Neuronal stem cell (in vitro differentiated cells): Measurements from ENCODE around the gene TMEM74B.
A peak's percentile ranks its signal among the peaks of the same experiment; 100 is the strongest.

Source experiments
- DNase-seq: peaks from one replicate; pipeline ENCODE4 v3.0.0-alpha.2; 2013; ENCODE audit warnings: low spot score
- H2AFZ ChIP-seq: one replicate; pipeline ENCODE4 v1.6.1; 2013; ENCODE audit warnings: mild to moderate bottlenecking, low read length, inconsistent platforms
- H2AK5ac ChIP-seq: 2 replicates; pipeline ENCODE4 v1.6.1; 2013; ENCODE audit warnings: low read depth, mild to moderate bottlenecking, inconsistent platforms, low read length, moderate library complexity, mixed read lengths
- H2BK120ac ChIP-seq: 2 replicates; pipeline ENCODE4 v1.6.1; 2013; ENCODE audit warnings: low read depth, mild to moderate bottlenecking, inconsistent platforms, low read length, moderate library complexity, mixed read lengths
- H2BK12ac ChIP-seq: one replicate; pipeline ENCODE4 v1.6.1; 2013; ENCODE audit warnings: low read length, inconsistent platforms
- H2BK15ac ChIP-seq: 2 replicates; pipeline ENCODE4 v1.6.1; 2013; ENCODE audit warnings: mild to moderate bottlenecking, low read length, inconsistent platforms, mixed read lengths
- H2BK5ac ChIP-seq: one replicate; pipeline ENCODE4 v1.6.1; 2013; ENCODE audit warnings: inconsistent platforms, mild to moderate bottlenecking, low read length, moderate library complexity
- H3K14ac ChIP-seq: one replicate; pipeline ENCODE4 v1.6.1; 2013; ENCODE audit warnings: low read length, inconsistent platforms
- H3K18ac ChIP-seq: 2 replicates; pipeline ENCODE4 v1.6.1; 2013; ENCODE audit warnings: low read length, inconsistent platforms
- H3K23ac ChIP-seq: 2 replicates; pipeline ENCODE4 v1.6.1; 2013; ENCODE audit warnings: low read depth, mild to moderate bottlenecking, mixed read lengths, low read length, inconsistent platforms; ENCODE audit not compliant: poor library complexity
- H3K27ac ChIP-seq: replicated peaks from 3 replicates; pipeline ENCODE4 v1.5.1; 2013; ENCODE audit warnings: low read length, inconsistent platforms
- H3K27me3 ChIP-seq, 3 experiments: 2 replicates each; pipeline ENCODE4 v1.6.1; 2013; ENCODE audit warnings: low read length in 3 of 3, mild to moderate bottlenecking in 2 of 3, inconsistent platforms in 1 of 3, low read depth in 1 of 3, mixed read lengths in 1 of 3, moderate library complexity in 1 of 3; ENCODE audit not compliant: control insufficient read depth in 3 of 3, insufficient read depth in 3 of 3
- H3K36me3 ChIP-seq, 2 donors: replicated peaks in 1 of 2; 2 replicates each; pipeline ENCODE4 v1.6.1; 2013; ENCODE audit warnings: low read length in 2 of 2; ENCODE audit not compliant: control insufficient read depth in 2 of 2, insufficient read depth in 2 of 2
- H3K4ac ChIP-seq: 2 replicates; pipeline ENCODE4 v1.6.1; 2013; ENCODE audit warnings: inconsistent platforms, mild to moderate bottlenecking, low read length, moderate library complexity
- H3K4me1 ChIP-seq, 2 donors: 1 replicate in 1 of 2; 2 replicates in 1 of 2; pipeline ENCODE4 v1.6.1; 2013; ENCODE audit warnings: low read length in 2 of 2, low read depth in 1 of 2; ENCODE audit not compliant: control insufficient read depth in 2 of 2, insufficient read depth in 1 of 2
- H3K4me2 ChIP-seq: one replicate; pipeline ENCODE4 v1.6.1; 2013; ENCODE audit warnings: mild to moderate bottlenecking, low read length, inconsistent platforms; ENCODE audit not compliant: insufficient read depth, poor library complexity, severe bottlenecking
- H3K4me3 ChIP-seq, 2 donors: 2 replicates each; pipeline ENCODE4 v1.5.1; 2013; ENCODE audit warnings: low read length in 2 of 2, mild to moderate bottlenecking in 2 of 2, inconsistent platforms in 1 of 2, moderate library complexity in 1 of 2
- H3K79me1 ChIP-seq: one replicate; pipeline ENCODE4 v1.6.1; 2013; ENCODE audit warnings: low read depth, mild to moderate bottlenecking, inconsistent platforms, low read length, moderate library complexity
- H3K9ac ChIP-seq: one replicate; pipeline ENCODE4 v1.6.1; 2013; ENCODE audit warnings: mild to moderate bottlenecking, low read depth, low read length, inconsistent platforms; ENCODE audit not compliant: poor library complexity
- H3K9me3 ChIP-seq, 2 donors: replicated peaks in 1 of 2; 2 replicates each; pipeline versions ENCODE3 to v1.6.1; 2013; ENCODE audit warnings: low read length in 2 of 2, mild to moderate bottlenecking in 2 of 2, inconsistent platforms in 1 of 2, low read depth in 1 of 2, mixed read lengths in 1 of 2, moderate library complexity in 1 of 2; ENCODE audit not compliant: control insufficient read depth in 2 of 2, insufficient read depth in 1 of 2
- H4K8ac ChIP-seq: one replicate; pipeline ENCODE4 v1.6.1; 2013; ENCODE audit warnings: low read depth, mild to moderate bottlenecking, inconsistent platforms, low read length, moderate library complexity
- H4K91ac ChIP-seq: one replicate; pipeline ENCODE4 v1.6.1; 2013; ENCODE audit warnings: low read length, low read depth, mild to moderate bottlenecking, inconsistent platforms; ENCODE audit not compliant: poor library complexity
- WGBS, 2 donors: extraction: QIAGEN DNeasy Blood & Tissue Kit; methylation state at CpG; one replicate each; pipeline ENCODE4 v1.1.7; 2013; ENCODE audit warnings: missing lambda C conversion rate in 2 of 2, mixed read lengths in 1 of 2; ENCODE audit not compliant: insufficient read length in 2 of 2, insufficient replicate concordance in 1 of 2; ENCODE audit errors: extremely low coverage in 2 of 2; 5-methylcytosine and 5-hydroxymethylcytosine counted together

Gene TMEM74B

GRCh38 chr20:1180949-1181348, 3.8 kb downstream of the TMEM74B start:
- H3K9me3 ChIP-seq = no peaks in the 10 kb centered on the region
- H4K8ac ChIP-seq = no peak overlapping the region
- no peaks in the 10 kb centered on the region for H3K79me1 ChIP-seq
- no peak overlapping the region for H2BK120ac ChIP-seq
- no peak overlapping the region for H3K14ac ChIP-seq
- H3K4ac ChIP-seq = no peak overlapping the region
- H4K91ac ChIP-seq = no peak overlapping the region
- H2BK5ac ChIP-seq = no peak overlapping the region
- H3K9ac ChIP-seq = no peak overlapping the region
- no peak overlapping the region for H3K18ac ChIP-seq
- no peak overlapping the region for H2BK15ac ChIP-seq
- peaks cover 0 to 9% of the 10 kb centered on the region in 2 donors for H3K36me3 ChIP-seq
- peaks cover 3 to 4% of the 10 kb centered on the region in 2 donors for H3K4me1 ChIP-seq
- H2AFZ ChIP-seq = no peak overlapping the region
- H3K4me2 ChIP-seq = no peak overlapping the region
- peaks cover 0 to 18% (median 7%) of the 10 kb centered on the region in 3 experiments for H3K27me3 ChIP-seq
- no peak overlapping the region for H3K27ac ChIP-seq
- no peak overlapping the region for H3K4me3 ChIP-seq
- H2AK5ac ChIP-seq = no peak overlapping the region
- DNase-seq = no peak
- no CpG with 5 or more reads among the region's 27 CpGs for WGBS, 2 donors
- H2BK12ac ChIP-seq = no peak overlapping the region
- peak overlapping the region; percentile 56 for H3K23ac ChIP-seq

GRCh38 chr20:1178623-1179022, 6.2 kb downstream of the TMEM74B start:
- Histone ChIP-seq H3K9ac (no peak overlapping the region), H3K27ac (no peak overlapping the region), H2AK5ac (no peak overlapping the region), H3K4me1 (peaks cover 0 to 3% of the 10 kb centered on the region in 2 donors), H2AFZ (no peak overlapping the region), H3K27me3 (peaks cover 0 to 3% (median 0%) of the 10 kb centered on the region in 3 experiments), H3K23ac (no peak overlapping the region), H2BK15ac (no peak overlapping the region), H3K18ac (no peak overlapping the region), H3K79me1 (no peaks in the 10 kb centered on the region), H3K4me3 (no peak overlapping the region), H3K9me3 (no peaks in the 10 kb centered on the region), H4K8ac (no peak overlapping the region), H2BK12ac (no peak overlapping the region), H4K91ac (no peak overlapping the region), H3K36me3 (peaks cover 0 to 24% of the 10 kb centered on the region in 2 donors), H2BK120ac (no peak overlapping the region), H3K4me2 (no peak overlapping the region), H3K4ac (no peak overlapping the region), H3K14ac (no peak overlapping the region), H2BK5ac (no peak overlapping the region)
- DNase-seq = no peak
- whole genome bisulfite sequencing, 2 donors = no CpG with 5 or more reads among the region's 3 CpGs

- no peak overlapping the region for H3K4me3 ChIP-seq
Observed at GRCh38 chr20:1178103-1178502, 6.7 kb downstream of the TMEM74B start.

GRCh38 chr20:1177680-1178079, 7.1 kb downstream of the TMEM74B start:
- H2AK5ac ChIP-seq = no peak overlapping the region
- no peaks in the 10 kb centered on the region for H3K9me3 ChIP-seq
- no peaks in the 10 kb centered on the region for H3K27me3 ChIP-seq
- H2BK12ac ChIP-seq = no peak overlapping the region
- peaks cover 0 to 32% of the 10 kb centered on the region in 2 donors for H3K36me3 ChIP-seq
- no peak overlapping the region for H2BK5ac ChIP-seq
- DNase-seq = no peak
- no peak overlapping the region for H3K4me3 ChIP-seq
- H3K14ac ChIP-seq = no peak overlapping the region
- no peak overlapping the region for H4K8ac ChIP-seq
- no CpG with 5 or more reads among the region's 5 CpGs for WGBS, 2 donors
- H2BK120ac ChIP-seq = no peak overlapping the region
- no peak overlapping the region for H3K4ac ChIP-seq
- H3K23ac ChIP-seq = no peak overlapping the region
- H3K18ac ChIP-seq = no peak overlapping the region
- peaks cover 0 to 8% of the 10 kb centered on the region in 2 donors for H3K4me1 ChIP-seq
- H2AFZ ChIP-seq = no peak overlapping the region
- no peak overlapping the region for H3K4me2 ChIP-seq
- H3K9ac ChIP-seq = no peak overlapping the region
- H2BK15ac ChIP-seq = no peak overlapping the region
- no peak overlapping the region for H3K27ac ChIP-seq
- H3K79me1 ChIP-seq = no peaks in the 10 kb centered on the region
- H4K91ac ChIP-seq = no peak overlapping the region

More at GRCh38 chr20:1178103-1178502, 6.7 kb downstream of the TMEM74B start:
- Histone ChIP-seq H3K9me3 (no peaks in the 10 kb centered on the region), H4K91ac (no peak overlapping the region), H3K23ac (no peak overlapping the region), H3K4me2 (no peak overlapping the region), H2BK5ac (no peak overlapping the region), H2BK12ac (no peak overlapping the region), H2AFZ (no peak overlapping the region), H2BK15ac (no peak overlapping the region), H3K79me1 (no peaks in the 10 kb centered on the region), H3K18ac (no peak overlapping the region), H3K14ac (no peak overlapping the region), H4K8ac (no peak overlapping the region), H2AK5ac (no peak overlapping the region), H3K27ac (no peak overlapping the region), H3K27me3 (no peaks in the 10 kb centered on the region), H3K36me3 (peaks cover 0 to 28% of the 10 kb centered on the region in 2 donors), H2BK120ac (no peak overlapping the region), H3K9ac (no peak overlapping the region), H3K4ac (no peak overlapping the region), H3K4me1 (peaks cover 0 to 7% of the 10 kb centered on the region in 2 donors)
- no CpG with 5 or more reads among the region's 3 CpGs for WGBS, 2 donors
- DNase-seq = no peak
